Activated T-cell treated with anti-CD3 and anti-CD28 coated beads, Interleukin-2, amount 50 U/mL, for 48 hours (primary cell): ENCODE measurements around the gene UXS1.
A peak's percentile ranks its signal among the peaks of the same experiment; 100 is the strongest.

Experiments
- DNase-seq, 2 experiments: peaks; one replicate each; pipeline ENCODE4 v3.0.0-alpha.2; 2020

UXS1 gene

GRCh38 chr2:106187273-106187891, 6.7 kb downstream of the UXS1 start:
- DNase-seq = no peak

DNA sequence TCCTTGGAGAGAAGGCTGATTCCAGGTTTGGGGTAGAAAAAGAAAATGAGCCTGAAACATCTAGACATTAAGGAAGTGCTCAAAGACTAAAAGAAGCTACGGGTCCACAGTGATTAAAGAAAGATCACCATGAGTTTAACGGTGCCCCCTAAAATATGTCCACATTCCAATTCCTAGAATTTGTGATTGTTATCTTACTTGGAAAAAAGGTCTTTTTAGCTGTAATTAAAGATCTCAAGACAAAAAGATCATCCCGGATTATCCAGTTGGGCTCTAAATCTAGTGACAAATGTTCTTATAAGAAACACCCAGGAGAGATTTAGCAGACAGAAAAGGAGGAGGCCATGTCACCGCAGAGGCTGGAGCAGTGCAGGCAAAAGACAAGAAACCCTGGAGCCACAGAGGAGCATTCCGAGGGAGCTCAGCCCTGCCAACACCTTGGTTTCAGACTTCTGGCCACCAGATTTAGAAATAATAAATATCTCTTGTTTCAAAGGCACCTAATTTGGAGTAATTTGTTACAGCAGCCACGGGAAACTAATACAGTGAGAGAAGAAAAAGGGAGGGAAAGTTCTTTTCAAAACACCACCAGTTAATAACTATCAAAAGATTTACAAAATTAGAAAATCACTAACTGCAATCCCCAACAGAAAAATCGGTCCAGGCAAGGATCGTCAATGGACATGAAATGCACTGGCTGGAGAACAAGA, 8.5 kb downstream of the UXS1 start:
- no peak for DNase-seq

GRCh38 chr2:106184857-106185256, 9.2 kb downstream of the UXS1 start:
- DNase-seq = no peak

- DNase-seq = no peak
Observed at GRCh38 chr2:106184394-106184793, 9.7 kb downstream of the UXS1 start.

- DNase-seq = no peak
Observed at GRCh38 chr2:106183101-106183696, 10.9 kb downstream of the UXS1 start.

GRCh38 chr2:106181064-106181463, 13.0 kb downstream of the UXS1 start:
- no peak for DNase-seq

DNA sequence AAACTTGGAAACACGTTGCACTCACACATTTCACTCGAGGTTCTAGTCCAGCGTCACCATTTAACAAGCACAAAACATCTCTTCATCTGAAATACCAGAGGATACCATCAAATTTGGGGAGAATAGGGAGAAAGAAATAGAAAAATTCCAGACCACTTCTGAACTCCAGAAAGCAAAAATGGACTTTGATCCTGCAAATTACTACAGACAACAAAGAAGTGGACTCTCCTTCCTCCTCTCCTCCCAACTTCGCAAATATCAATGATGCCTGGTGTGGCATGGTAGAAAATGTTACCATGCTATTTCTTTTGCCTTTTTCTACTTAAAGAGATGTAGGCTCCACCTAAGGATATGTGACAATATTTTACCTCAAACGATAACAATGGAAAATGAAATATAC, 13.5 kb downstream of the UXS1 start:
- DNase-seq = no peak

GRCh38 chr2:106178716-106179115, 15.4 kb downstream of the UXS1 start:
- no peak for DNase-seq

DNA sequence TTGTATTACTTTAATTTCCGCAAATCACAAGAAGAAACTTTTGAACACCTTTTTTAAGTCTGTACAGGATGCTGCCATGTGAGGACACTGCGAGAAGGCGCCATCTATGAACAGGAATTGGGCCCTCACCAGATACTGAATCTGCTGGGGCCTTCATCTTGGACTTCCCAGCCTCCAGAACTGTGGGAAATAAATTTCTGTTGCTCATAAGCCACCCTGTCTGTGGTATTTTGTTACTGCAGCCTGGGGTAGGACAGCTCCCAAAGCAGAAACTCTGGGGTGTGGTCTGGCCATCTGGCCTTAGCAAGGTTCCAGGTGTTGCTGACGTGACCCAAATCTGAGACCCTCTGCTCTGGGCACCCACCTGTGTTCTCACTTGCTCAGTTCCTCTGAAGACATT, 16.5 kb downstream of the UXS1 start:
- DNase-seq = no peak

DNA sequence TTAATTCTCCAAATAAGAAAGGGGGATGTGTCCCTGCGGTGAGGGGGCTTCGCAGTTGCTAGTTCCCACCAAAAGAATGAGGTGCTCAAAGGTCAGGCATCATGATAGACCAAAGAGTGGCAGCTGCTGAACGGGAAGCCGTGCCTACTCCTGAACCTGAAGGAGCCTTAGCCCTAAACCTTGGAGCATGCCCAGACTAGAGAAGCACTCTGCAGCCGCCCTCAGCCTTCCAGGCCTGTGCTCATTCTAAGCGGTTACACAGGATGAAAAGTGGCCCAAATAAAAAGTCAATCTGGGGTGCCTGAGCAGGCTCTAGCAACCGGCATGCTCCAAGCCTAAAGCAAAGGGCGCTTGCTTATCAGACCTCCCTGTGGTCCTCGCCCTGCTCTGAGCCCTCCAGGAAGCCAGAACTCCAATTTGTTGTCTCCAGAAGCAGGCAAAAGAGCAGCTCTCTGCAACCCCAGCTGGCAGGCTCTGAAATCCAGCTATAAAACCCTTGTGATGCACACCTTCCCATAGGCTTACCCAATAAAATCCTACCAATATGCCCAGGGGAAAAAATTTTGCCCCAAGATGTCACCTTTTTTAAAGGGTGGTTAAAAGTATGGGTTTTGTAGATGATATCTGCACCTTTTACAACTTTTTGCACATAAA, 17.5 kb downstream of the UXS1 start:
- no peak for DNase-seq

GRCh38 chr2:106175086-106175850, 18.8 kb downstream of the UXS1 start:
- no peak for DNase-seq

- no peak for DNase-seq
Observed at GRCh38 chr2:106174056-106174455, 20.0 kb downstream of the UXS1 start.

GRCh38 chr2:106172649-106173048, 21.5 kb downstream of the UXS1 start:
- no peak for DNase-seq

GRCh38 chr2:106168657-106169056, 25.4 kb downstream of the UXS1 start:
- no peak for DNase-seq

DNA sequence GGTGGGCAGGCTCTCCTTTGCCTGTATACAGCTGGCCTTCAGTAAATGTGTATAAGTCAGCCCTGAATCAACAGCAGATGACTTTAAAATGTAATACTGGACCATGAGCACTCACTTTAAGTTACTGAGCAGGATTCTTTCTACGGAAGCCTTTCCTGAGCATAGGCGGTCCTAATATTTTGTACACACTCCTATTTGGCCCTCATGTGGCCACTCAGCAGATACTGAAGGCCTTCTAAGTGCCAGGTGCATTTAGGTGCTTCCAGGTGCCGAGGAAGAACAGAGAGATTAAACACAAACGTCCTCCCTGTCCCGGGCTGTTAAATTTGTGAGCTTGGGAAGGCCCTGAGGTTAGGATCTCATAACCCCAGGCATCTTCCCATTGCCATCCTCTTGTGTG, 27.0 kb downstream of the UXS1 start:
- DNase-seq = no peak

- no peak for DNase-seq
Observed at GRCh38 chr2:106165561-106165960, 28.5 kb downstream of the UXS1 start.

- DNase-seq = no peak
Observed at GRCh38 chr2:106165029-106165428, 29.1 kb downstream of the UXS1 start.

DNA sequence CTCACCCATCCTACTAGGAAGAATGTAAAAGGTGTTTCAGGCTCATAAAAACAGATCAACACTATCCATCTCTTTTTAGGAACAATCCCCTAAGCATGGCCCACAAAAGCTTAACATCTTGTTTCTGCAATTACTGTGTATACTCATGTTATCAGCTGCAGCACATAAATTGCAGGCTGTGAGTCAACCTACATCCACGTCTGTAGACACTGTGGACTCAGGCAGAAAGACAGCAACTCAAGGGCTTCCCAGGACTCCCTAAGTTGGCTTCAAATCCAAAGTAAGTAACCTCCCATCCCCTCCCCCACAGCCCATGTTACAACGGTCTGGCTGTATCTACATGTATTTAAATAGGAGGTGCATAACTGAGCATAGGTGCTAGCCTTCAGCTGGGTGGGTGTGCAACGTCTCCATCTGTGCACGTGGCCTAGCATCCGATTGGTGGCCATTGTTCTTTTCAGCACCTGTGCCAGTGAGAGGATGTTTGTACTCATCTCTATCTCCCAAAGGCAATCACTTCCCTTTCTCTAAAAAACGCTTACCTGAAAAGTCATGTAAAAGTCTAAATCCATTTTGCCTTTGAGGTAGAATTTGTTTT, 30.1 kb downstream of the UXS1 start:
- no peak for DNase-seq

DNA sequence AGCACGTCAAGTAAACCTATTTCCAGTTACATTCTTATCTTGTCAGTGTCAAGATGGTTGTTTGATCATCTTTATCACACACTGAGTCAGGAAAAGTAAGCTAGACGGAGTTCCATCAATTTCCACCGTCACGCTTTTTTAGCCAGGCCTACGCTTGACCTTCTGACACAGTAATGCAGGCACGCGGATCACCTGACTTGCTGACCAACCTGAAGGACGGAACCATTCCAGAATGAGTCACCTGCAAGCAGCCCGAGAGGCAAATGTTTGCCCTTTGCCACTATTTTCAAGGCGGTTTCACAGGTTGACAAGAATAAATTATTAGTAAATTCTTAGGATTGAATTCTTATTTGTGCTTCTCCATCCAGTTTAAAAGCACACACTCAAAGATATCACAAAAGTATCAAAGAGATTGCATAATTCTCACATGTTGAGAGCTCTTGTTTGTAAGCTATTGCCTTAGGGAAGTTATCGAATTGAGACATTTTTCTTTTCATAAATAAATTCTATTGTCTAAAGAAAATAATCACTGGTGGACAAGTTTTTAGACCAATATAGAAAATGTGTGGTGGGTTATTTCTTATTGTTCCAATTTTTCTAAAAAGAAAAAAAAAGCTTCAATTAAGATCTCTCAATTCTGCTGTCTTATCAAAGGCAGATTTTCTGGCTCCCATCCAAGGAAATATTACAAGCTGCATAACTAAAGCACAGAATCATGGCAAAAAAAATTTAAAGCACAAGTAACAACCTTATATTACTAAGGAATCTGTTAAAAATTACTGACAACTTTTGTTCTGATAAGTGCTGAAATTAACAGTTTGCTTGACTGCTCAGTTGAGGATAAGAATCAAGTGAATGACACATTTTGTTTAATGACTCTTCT, 31.9 kb downstream of the UXS1 start:
- DNase-seq = no peak

DNA sequence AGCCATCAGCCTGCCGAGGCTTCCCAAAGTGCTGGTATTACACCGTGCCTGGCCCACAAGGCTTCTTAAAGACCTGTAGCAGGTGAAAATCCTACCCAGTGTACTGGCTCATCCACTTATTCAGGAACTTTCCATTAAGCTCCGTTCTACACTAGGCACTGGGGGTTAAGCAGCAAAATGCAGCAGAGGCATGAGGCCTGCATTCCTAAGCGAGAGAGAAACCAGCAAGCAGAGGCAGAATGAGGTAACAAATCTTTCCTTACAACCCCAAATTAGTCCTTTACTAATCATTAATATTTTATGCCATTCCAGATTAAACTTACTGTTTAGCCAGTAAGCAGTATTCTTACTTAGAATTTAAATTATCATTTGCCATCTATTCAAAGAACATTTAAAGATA, 32.8 kb downstream of the UXS1 start:
- DNase-seq = no peak

- peak; percentile 48 to 68 for DNase-seq
Observed at GRCh38 chr2:106160786-106161261, 33.3 kb downstream of the UXS1 start.
